ENCODE measurements around the gene GOLGB1.

GOLGB1 gene

DNA sequence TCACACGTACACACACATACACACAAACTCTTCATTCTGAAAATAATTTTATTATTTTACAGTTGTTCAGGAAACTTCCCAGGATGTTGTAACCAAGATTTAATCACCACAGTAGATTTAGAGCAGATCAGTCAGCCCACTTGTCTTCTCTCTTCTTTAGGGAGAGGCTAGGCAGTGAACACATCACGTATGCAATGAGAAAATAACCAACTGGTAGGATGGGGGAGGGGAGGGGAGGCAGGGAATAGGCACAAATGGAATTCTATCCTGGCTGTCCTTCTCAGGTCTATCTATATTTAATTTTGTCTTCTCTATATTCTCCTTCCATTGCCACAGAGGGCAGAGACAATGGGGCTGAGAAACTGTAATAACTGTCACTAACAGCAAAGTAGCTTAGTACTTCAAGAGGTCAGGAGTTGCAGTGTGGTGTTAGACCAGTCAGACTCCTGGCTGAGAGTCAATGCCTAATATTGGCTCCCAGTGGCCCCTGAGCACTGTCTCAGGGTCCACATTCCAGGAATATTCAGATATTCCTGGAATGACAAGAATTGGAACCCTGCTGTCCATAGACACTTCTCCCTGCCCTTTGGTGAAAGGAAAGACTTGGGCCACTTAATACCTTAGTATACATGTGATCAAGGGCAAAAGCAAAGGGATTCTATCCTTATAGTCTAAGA lies 86.2 kb downstream of the GOLGB1 start:
- Histone ChIP-seq H2AFZ (ENCODE audit: low read depth) (no peak overlapping the region), H3K79me2 (ENCODE audit: insufficient read depth, low read depth) (peaks cover 18% of the 10 kb centered on the region), H3K9ac (no peak overlapping the region), H3K4me3 (IDR thresholded peaks at IDR 0.05; ENCODE audit: insufficient read depth, low read depth, low read length) (no peak overlapping the region), H3K27ac (no peak overlapping the region), H3K36me3 (ENCODE audit: insufficient read depth) (peaks cover 5% of the 10 kb centered on the region; the same call in 1 of the 2 replicates), H3K4me1 (ENCODE audit: low read depth, poor library complexity, severe bottlenecking) (peaks cover 21% of the 10 kb centered on the region), H3K27me3 (ENCODE audit: insufficient read depth, low read depth) (no peaks in the 10 kb centered on the region), H3K4me2 (no peak overlapping the region), H4K20me1 (ENCODE audit: insufficient read depth) (no peaks in the 10 kb centered on the region)
- no peak for TF ChIP-seq CTCF (conservative IDR thresholded peaks at IDR 0.05; ENCODE audit: low read depth, low read length)

GRCh38 chr3:121662742-121663141 lies 86.8 kb downstream of the GOLGB1 start:
- TF ChIP-seq CTCF (conservative IDR thresholded peaks at IDR 0.05; ENCODE audit: low read depth, low read length), result no peak

GRCh38 chr3:121661376-121661775 lies 88.2 kb downstream of the GOLGB1 start:
- Histone ChIP-seq H3K4me2 (peak overlapping the region; percentile 66; the same call in 1 of the 2 replicates), H3K36me3 (ENCODE audit: insufficient read depth) (no peaks in the 10 kb centered on the region), H3K79me2 (ENCODE audit: insufficient read depth, low read depth) (peaks cover 21% of the 10 kb centered on the region), H3K9ac (no peak overlapping the region), H2AFZ (ENCODE audit: low read depth) (peak overlapping the region; percentile 62; the same call in 1 of the 2 replicates), H4K20me1 (ENCODE audit: insufficient read depth) (no peaks in the 10 kb centered on the region), H3K27ac (peak overlapping the region; percentile 76; the same call in 1 of the 2 replicates), H3K4me3 (IDR thresholded peaks at IDR 0.05; ENCODE audit: insufficient read depth, low read depth, low read length) (peak overlapping the region; percentile 62), H3K27me3 (ENCODE audit: insufficient read depth, low read depth) (no peaks in the 10 kb centered on the region), H3K4me1 (ENCODE audit: low read depth, poor library complexity, severe bottlenecking) (peaks cover 21% of the 10 kb centered on the region)
- TF ChIP-seq CTCF (conservative IDR thresholded peaks at IDR 0.05; ENCODE audit: low read depth, low read length), result no peak

More at GRCh38 chr3:121662742-121663141, 86.8 kb downstream of the GOLGB1 start:
- Histone ChIP-seq H3K27me3 (ENCODE audit: insufficient read depth, low read depth) (no peaks in the 10 kb centered on the region), H4K20me1 (ENCODE audit: insufficient read depth) (no peaks in the 10 kb centered on the region), H3K36me3 (ENCODE audit: insufficient read depth) (peaks cover 3% of the 10 kb centered on the region; the same call in 1 of the 2 replicates), H3K79me2 (ENCODE audit: insufficient read depth, low read depth) (peaks cover 21% of the 10 kb centered on the region), H3K27ac (no peak overlapping the region), H2AFZ (ENCODE audit: low read depth) (no peak overlapping the region), H3K4me2 (no peak overlapping the region), H3K4me1 (ENCODE audit: low read depth, poor library complexity, severe bottlenecking) (peaks cover 21% of the 10 kb centered on the region), H3K4me3 (IDR thresholded peaks at IDR 0.05; ENCODE audit: insufficient read depth, low read depth, low read length) (no peak overlapping the region), H3K9ac (no peak overlapping the region)

- TF ChIP-seq CTCF (conservative IDR thresholded peaks at IDR 0.05; ENCODE audit: low read depth, low read length), result no peak
- peak within 1 kb of the TSS; percentile 86 for H3K4me3 ChIP-seq (IDR thresholded peaks at IDR 0.05; ENCODE audit: insufficient read depth, low read depth, low read length)
- peak within 1 kb of the TSS; percentile 62 for H2AFZ ChIP-seq (ENCODE audit: low read depth)
Observed at GRCh38 chr3:121660356-121661171, 89.0 kb downstream of the GOLGB1 start, which contains the start of gene HCLS1. TSS of gene HCLS1 (minus strand) at chr3:121660903. CDS start at chr3:121658347, 2,556 bp downstream.

More at GRCh38 chr3:121660356-121661171, 89.0 kb downstream of the GOLGB1 start, which contains the start of gene HCLS1:
- Histone ChIP-seq H3K27ac (peak within 1 kb of the TSS; percentile 76), H3K4me1 (ENCODE audit: low read depth, poor library complexity, severe bottlenecking) (peaks cover 21% of the 10 kb centered on the region), H3K27me3 (ENCODE audit: insufficient read depth, low read depth) (no peaks in the 10 kb centered on the region), H3K9ac (peak within 1 kb of the TSS; percentile 63), H3K36me3 (ENCODE audit: insufficient read depth) (no peaks in the 10 kb centered on the region), H4K20me1 (ENCODE audit: insufficient read depth) (no peaks in the 10 kb centered on the region), H3K4me2 (peak within 1 kb of the TSS; percentile 66), H3K79me2 (ENCODE audit: insufficient read depth, low read depth) (peaks cover 21% of the 10 kb centered on the region)
